Pulmonary artery endothelial cell (primary cell): ENCODE results near the gene CEACAM6. TPM values are rescaled to one million over a fixed set of nuclear protein-coding genes. Genes with fewer than 3 reads are reported as not detected.

Source experiments
- DNase-seq: peaks from one replicate; pipeline ENCODE4 v3.0.0-alpha.2; 2011; ENCODE audit warnings: low read depth, low spot score
- total RNA-seq: library from RNA; depleted of rRNA; stranded (reverse); fragments of >200 nt; gene quantifications from 2 replicates; pipeline ENCODE4 v1.2.3, GENCODE V29; 2014

The CEACAM6 gene
- total RNA-seq, 1 donor from 2014 or later: not detected

- no peak for DNase-seq
These were observed 41.0 kb downstream of the CEACAM6 start, which contains the start of gene CEACAM3 for GRCh38 chr19:41796362-41796761. Gene CEACAM3 (plus strand): TSS chr19:41796587. CDS start chr19:41796678, 91 bp downstream.

- DNase-seq: no peak
These were observed 41.6 kb downstream of the CEACAM6 start for GRCh38 chr19:41796901-41797300.

GRCh38 chr19:41799444-41800000 is 44.2 kb downstream of the CEACAM6 start:
- DNase-seq: no peak

GRCh38 chr19:41801031-41801430 is 45.7 kb downstream of the CEACAM6 start:
- no peak for DNase-seq

GRCh38 chr19:41801792-41802211 is 46.5 kb downstream of the CEACAM6 start:
- no peak for DNase-seq

- no peak for DNase-seq
These were observed 47.4 kb downstream of the CEACAM6 start for GRCh38 chr19:41802770-41803169.

- no peak for DNase-seq
These were observed 49.0 kb downstream of the CEACAM6 start for GRCh38 chr19:41804336-41804735.

- no peak for DNase-seq
These were observed 51.8 kb downstream of the CEACAM6 start for GRCh38 chr19:41807176-41807575.

GRCh38 chr19:41808663-41809566 is 53.6 kb downstream of the CEACAM6 start:
- no peak for DNase-seq

- no peak for DNase-seq
These were observed 55.0 kb downstream of the CEACAM6 start for GRCh38 chr19:41810301-41810700.

- DNase-seq: no peak
These were observed 55.7 kb downstream of the CEACAM6 start for GRCh38 chr19:41811036-41811435.

- no peak for DNase-seq
These were observed 56.7 kb downstream of the CEACAM6 start for GRCh38 chr19:41811981-41812380.

- DNase-seq: no peak
These were observed 58.6 kb downstream of the CEACAM6 start for GRCh38 chr19:41813911-41814310.

- DNase-seq: no peak
These were observed 60.0 kb downstream of the CEACAM6 start for GRCh38 chr19:41815301-41815700.

- no peak for DNase-seq
These were observed 61.4 kb downstream of the CEACAM6 start for GRCh38 chr19:41816761-41817160.

- DNase-seq: no peak
These were observed 65.8 kb downstream of the CEACAM6 start for GRCh38 chr19:41821003-41821735.

Other genes starting within 250 kb of the CEACAM6 start
- gene CEACAM21, start 179.4 kb upstream of the CEACAM6 start, total RNA-seq: 0.11 and 0.73 TPM in 2 replicates
- not detected in 2 replicates for gene CEACAM4, start 128.5 kb upstream of the CEACAM6 start, total RNA-seq
- gene CEACAM7, start 67.3 kb upstream of the CEACAM6 start, total RNA-seq: not detected in 2 replicates
- not detected in 2 replicates for gene CEACAM5, start 46.9 kb upstream of the CEACAM6 start, total RNA-seq
- not detected in 2 replicates for gene CEACAM3, start 41.1 kb downstream of the CEACAM6 start, total RNA-seq
- not detected in 2 replicates for gene LYPD4, start 89.2 kb downstream of the CEACAM6 start, total RNA-seq
- gene DMRTC2, start 89.5 kb downstream of the CEACAM6 start, total RNA-seq: not detected in 2 replicates
- 650 and 665 TPM in 2 replicates for gene RPS19, start 104.7 kb downstream of the CEACAM6 start, total RNA-seq
- not detected in 2 replicates for gene CD79A, start 121.7 kb downstream of the CEACAM6 start, total RNA-seq
- 46.3 and 53.8 TPM in 2 replicates for gene ARHGEF1, start 127.7 kb downstream of the CEACAM6 start, total RNA-seq
- not detected in 2 replicates for gene ERFL, start 172.9 kb downstream of the CEACAM6 start, total RNA-seq
- 95.2 and 157 TPM in 2 replicates for gene RABAC1, start 203.8 kb downstream of the CEACAM6 start, total RNA-seq
- 0.07 TPM in 1 of 2 replicates, not detected in the other for gene ATP1A3, start 238.7 kb downstream of the CEACAM6 start, total RNA-seq